WTC11 (cell line): ENCODE results near the gene SPESP1. TPM values are rescaled to one million over a fixed set of nuclear protein-coding genes. Genes with fewer than 3 reads are reported as not detected.
A peak's percentile ranks its signal among the peaks of the same experiment; 100 is the strongest.

ENCODE experiments used
- ATAC-seq: fragments of 200-7000 bp; cut with Tn5 transposase; 2 replicates; pipeline ENCODE4 v1.10.0; 2021; ENCODE audit warnings: mild to moderate bottlenecking, moderate library complexity
- CTCF ChIA-PET: fragments of 300-600 bp; sonication (Branson Sonifier 250); formaldehyde crosslinking; loops from one replicate; lab custom pipeline; 2021; ENCODE audit warnings: antibody characterized with exemption; lab: Charles Lee
- POLR2A ChIA-PET: fragments of 350-600 bp; sonication (Branson Sonifier 250); formaldehyde crosslinking; loops from one replicate; lab custom pipeline; 2021; ENCODE audit warnings: antibody characterized with exemption; lab: Charles Lee
- DNase-seq: peaks from one replicate; pipeline ENCODE4 v3.0.0; 2021; ENCODE audit warnings: low spot score
- H3K27ac Mint-ChIP-seq: 2 replicates; pipeline ENCODE4 v1.8.0; 2021; ENCODE audit warnings: mixed read lengths
- H3K27me3 Mint-ChIP-seq: 2 replicates; pipeline ENCODE4 v1.8.0; 2021; ENCODE audit warnings: low read depth, mild to moderate bottlenecking, moderate library complexity, mixed read lengths
- H3K36me3 Mint-ChIP-seq: 2 replicates; pipeline ENCODE4 v1.8.0; 2021; ENCODE audit warnings: mixed read lengths
- H3K4me1 Mint-ChIP-seq: 2 replicates; pipeline ENCODE4 v1.8.0; 2022; ENCODE audit warnings: mixed read lengths
- H3K4me3 Mint-ChIP-seq: 2 replicates; pipeline ENCODE4 v1.8.0; 2021; ENCODE audit warnings: mild to moderate bottlenecking, moderate library complexity, mixed read lengths
- H3K9me3 Mint-ChIP-seq: 2 replicates; pipeline ENCODE4 v1.8.0; 2021; ENCODE audit warnings: mixed read lengths
- ARID4B ChIP-seq: sonication (generic); formaldehyde crosslinking; IDR thresholded peaks from 2 replicates; pipeline ENCODE4 v1.8.0; 2023; ENCODE audit warnings: missing genetic modification reagents, mild to moderate bottlenecking, borderline replicate concordance
- ATF2 ChIP-seq: sonication (generic); formaldehyde crosslinking; IDR thresholded peaks from 2 replicates; pipeline ENCODE4 v1.8.1; 2022; ENCODE audit warnings: low read depth, missing genetic modification reagents, borderline replicate concordance
- ETV6 ChIP-seq: sonication (generic); formaldehyde crosslinking; IDR thresholded peaks from 2 replicates; pipeline ENCODE4 v1.8.1; 2022; ENCODE audit warnings: mild to moderate bottlenecking, missing genetic modification reagents
- GRHL2 ChIP-seq: fragments of 250-450 bp; sonication (Bioruptor Pico); IDR thresholded peaks from 2 replicates; pipeline ENCODE4 v1.8.0; 2022; ENCODE audit warnings: mild to moderate bottlenecking, moderate library complexity; ENCODE audit not compliant: insufficient replicate concordance, severe bottlenecking
- IRF2 ChIP-seq: sonication (generic); formaldehyde crosslinking; IDR thresholded peaks from 2 replicates; pipeline ENCODE4 v1.8.0; 2022; ENCODE audit warnings: low read depth, missing genetic modification reagents, borderline replicate concordance
- NFYB ChIP-seq: sonication (generic); formaldehyde crosslinking; conservative IDR thresholded peaks from 2 replicates; pipeline ENCODE4 v1.8.0; 2022; ENCODE audit warnings: low read depth, missing genetic modification reagents
- RELA ChIP-seq: sonication (generic); formaldehyde crosslinking; IDR thresholded peaks from 2 replicates; pipeline ENCODE4 v1.8.1; 2022; ENCODE audit warnings: missing genetic modification reagents, mild to moderate bottlenecking, borderline replicate concordance
- USF2 ChIP-seq: sonication (generic); formaldehyde crosslinking; IDR thresholded peaks from 2 replicates; pipeline ENCODE4 v1.8.1; 2023; ENCODE audit warnings: mild to moderate bottlenecking, missing genetic modification reagents, moderate library complexity
- ZBTB21 ChIP-seq: sonication (generic); formaldehyde crosslinking; IDR thresholded peaks from 2 replicates; pipeline ENCODE4 v1.8.1; 2023; ENCODE audit warnings: mild to moderate bottlenecking, missing genetic modification reagents, borderline replicate concordance
- ZMAT4 ChIP-seq: fragments of 250-450 bp; sonication (Bioruptor Pico); IDR thresholded peaks from 2 replicates; pipeline ENCODE4 v1.9.0; 2021; ENCODE audit warnings: mild to moderate bottlenecking
- ZNF138 ChIP-seq: sonication (generic); formaldehyde crosslinking; conservative IDR thresholded peaks from 2 replicates; pipeline ENCODE4 v1.8.1; 2022; ENCODE audit warnings: mild to moderate bottlenecking, moderate library complexity, missing genetic modification reagents
- ZNF263 ChIP-seq: sonication (generic); formaldehyde crosslinking; IDR thresholded peaks from 2 replicates; pipeline ENCODE4 v1.8.1; 2022; ENCODE audit warnings: low read depth, mild to moderate bottlenecking, moderate library complexity, missing genetic modification reagents
- ZNF317 ChIP-seq: sonication (generic); formaldehyde crosslinking; IDR thresholded peaks from 2 replicates; pipeline ENCODE4 v1.8.1; 2023; ENCODE audit warnings: low read depth, mild to moderate bottlenecking, moderate library complexity, missing genetic modification reagents, borderline replicate concordance
- ZNF423 ChIP-seq: fragments of 250-450 bp; sonication (Bioruptor Pico); IDR thresholded peaks from 2 replicates; pipeline ENCODE4 v2.1.2; 2022; ENCODE audit warnings: mild to moderate bottlenecking, moderate library complexity
- total RNA-seq: library from RNA; stranded (reverse); gene quantifications from 3 replicates; pipeline ENCODE4 v1.2.3, GENCODE V29; 2021

Gene SPESP1
- total RNA-seq, 1 experiment from 2014 or later = not detected

GRCh38 chr15:68933001-68933400, 2.7 kb downstream of the SPESP1 start (continued):
- TF ChIP-seq ARID4B (CRISPR knock-in tag) (no peak), ATF2 (CRISPR knock-in tag) (no peak), ZNF263 (no peak), GRHL2 (CRISPR knock-in tag) (no peak), ETV6 (CRISPR knock-in tag) (no peak), ZMAT4 (CRISPR knock-in tag) (no peak)

GRCh38 chr15:68934341-68934740, 4.0 kb downstream of the SPESP1 start:
- H3K4me3 Mint-ChIP-seq = no peak overlapping the region
- H3K9me3 Mint-ChIP-seq = peaks cover 8% of the 10 kb centered on the region
- POLR2A ChIA-PET = no interaction called here
- CTCF ChIA-PET = interaction anchor here (1.4 to 1.6 kb wide), 2 partner anchors 97 to 101 kb away, joined by 3 to 4 read pairs; no protein-coding TSS in a partner anchor
- H3K36me3 Mint-ChIP-seq = peaks cover 4% of the 10 kb centered on the region
- H3K27me3 Mint-ChIP-seq = no peaks in the 10 kb centered on the region
- H3K4me1 Mint-ChIP-seq = no peaks in the 10 kb centered on the region
- no peak for TF ChIP-seq RELA (CRISPR knock-in tag)
- no peak for TF ChIP-seq ZNF423 (CRISPR knock-in tag)
- no peak for TF ChIP-seq ZNF317 (CRISPR knock-in tag)
- TF ChIP-seq NFYB = no peak
- TF ChIP-seq ZBTB21 (CRISPR knock-in tag) = no peak
- no peak for TF ChIP-seq ZNF138 (CRISPR knock-in tag)
- ATAC-seq (no peak), DNase-seq (no peak)
- no peak overlapping the region for H3K27ac Mint-ChIP-seq

- TF ChIP-seq IRF2 (CRISPR knock-in tag) (no peak), USF2 (CRISPR knock-in tag) (peak; percentile 28; the same call in 1 of the 2 replicates)
- ATAC-seq = no peak
- 0 out of 2 replicates have a peak, but pooled peaks cover 3% of the 10 kb centered on the region for H3K9me3 Mint-ChIP-seq
- no peaks in the 10 kb centered on the region for H3K27me3 Mint-ChIP-seq
- no peaks in the 10 kb centered on the region for H3K36me3 Mint-ChIP-seq
- ChIA-PET CTCF (interaction anchor here (1.6 to 2.0 kb wide), 2 partner anchors 11 to 96 kb away, joined by 3 to 6 read pairs; no protein-coding TSS in a partner anchor), POLR2A (no interaction called here)
- no peaks in the 10 kb centered on the region for H3K4me1 Mint-ChIP-seq
- H3K4me3 Mint-ChIP-seq = no peak overlapping the region
- no peak for DNase-seq
- H3K27ac Mint-ChIP-seq = no peak overlapping the region
Observed at GRCh38 chr15:68935400-68935937, 5.1 kb downstream of the SPESP1 start.
